ENCODE results near the gene ATXN7L2. TPM values are rescaled to one million over a fixed set of nuclear protein-coding genes. Genes with fewer than 3 reads are reported as not detected.

ATXN7L2 gene
- polyA plus RNA-seq, 3 donors = 6.0 to 7.7 (median 6.3) TPM

Other genes with a start within 250 kb of the ATXN7L2 start
- 10 to 100 TPM; 24.0 to 28.6 (median 26.0) TPM for gene CELSR2, start 234.4 kb upstream of the ATXN7L2 start, polyA plus RNA-seq (ENCODE audit: insufficient read length in 3 of 3)
- gene PSRC1, start 200.8 kb upstream of the ATXN7L2 start, polyA plus RNA-seq (ENCODE audit: insufficient read length in 3 of 3) = 10 to 100 TPM; 20.4 to 27.5 (median 24.0) TPM
- under 1 TPM in 1 of 3 donors, not detected in 2; 0.08 TPM for gene MYBPHL, start 176.9 kb upstream of the ATXN7L2 start, polyA plus RNA-seq (ENCODE audit: insufficient read length in 3 of 3)
- 10 to 100 TPM; 58.4 to 64.9 (median 60.2) TPM for gene SORT1, start 86.0 kb upstream of the ATXN7L2 start, polyA plus RNA-seq (ENCODE audit: insufficient read length in 3 of 3)
- gene PSMA5, start 57.5 kb upstream of the ATXN7L2 start, polyA plus RNA-seq (ENCODE audit: insufficient read length in 3 of 3) = 100 to 1,000 TPM; 135 to 147 (median 136) TPM
- 1 to 10 TPM; 6.7 to 10.0 (median 9.3) TPM for gene SYPL2, start 17.4 kb upstream of the ATXN7L2 start, polyA plus RNA-seq (ENCODE audit: insufficient read length in 3 of 3)
- 10 to 100 TPM in 1 of 3 donors, 1 to 10 TPM in 2; 9.0 to 10.2 (median 9.8) TPM for gene CYB561D1, start 10.2 kb downstream of the ATXN7L2 start, polyA plus RNA-seq (ENCODE audit: insufficient read length in 3 of 3)
- gene AMIGO1, start 25.8 kb downstream of the ATXN7L2 start, polyA plus RNA-seq (ENCODE audit: insufficient read length in 3 of 3) = 10 to 100 TPM in 1 of 3 donors, 1 to 10 TPM in 2; 7.8 to 10.5 (median 8.8) TPM
- gene GPR61, start 56.0 kb downstream of the ATXN7L2 start, polyA plus RNA-seq (ENCODE audit: insufficient read length in 3 of 3) = 1 to 10 TPM in 2 of 3 donors, under 1 TPM in 1; 0.87 to 1.2 (median 1.1) TPM
- gene GNAI3, start 64.7 kb downstream of the ATXN7L2 start, polyA plus RNA-seq (ENCODE audit: insufficient read length in 3 of 3) = 10 to 100 TPM; 12.5 to 13.8 (median 13.5) TPM
- not detected for gene GNAT2, start 135.7 kb downstream of the ATXN7L2 start, polyA plus RNA-seq (ENCODE audit: insufficient read length in 3 of 3)
- 10 to 100 TPM; 39.9 to 44.7 (median 40.8) TPM for gene AMPD2, start 135.9 kb downstream of the ATXN7L2 start, polyA plus RNA-seq (ENCODE audit: insufficient read length in 3 of 3)
- 10 to 100 TPM; 57.7 to 69.9 (median 61.7) TPM for gene GSTM4, start 172.2 kb downstream of the ATXN7L2 start, polyA plus RNA-seq (ENCODE audit: insufficient read length in 3 of 3)
- 100 to 1,000 TPM; 150 to 219 (median 178) TPM for gene GSTM2, start 184.2 kb downstream of the ATXN7L2 start, polyA plus RNA-seq (ENCODE audit: insufficient read length in 3 of 3)
- gene GSTM1, start 203.9 kb downstream of the ATXN7L2 start, polyA plus RNA-seq (ENCODE audit: insufficient read length in 3 of 3) = 100 to 1,000 TPM in 1 of 3 donors, 1 to 10 TPM in 2; 3.2 to 118 (median 3.3) TPM
- 10 to 100 TPM; 29.0 to 60.4 (median 38.6) TPM for gene GSTM5, start 228.3 kb downstream of the ATXN7L2 start, polyA plus RNA-seq (ENCODE audit: insufficient read length in 3 of 3)

Data from right renal cortex interstitium (tissue), 3 donors.